HEK293 (cell line): ENCODE results near the gene SCFD2.

ENCODE experiments used
- CTCF ChIA-PET: fragments of 350-600 bp; formaldehyde crosslinking; extraction: SDS; loops from one replicate; lab custom pipeline; 2021; ENCODE audit warnings: antibody characterized with exemption; lab: Yijun Ruan, JAX
- POLR2A ChIA-PET: fragments of 300-600 bp; formaldehyde crosslinking; extraction: SDS; loops from one replicate; lab custom pipeline; 2020; ENCODE audit warnings: antibody characterized with exemption, inconsistent platforms; lab: Yijun Ruan, JAX
- H3K27ac ChIP-seq: fragments of 200-500 bp; sonication (Bioruptor generic); 2 replicates; pipeline ENCODE4 v1.5.1; 2014; ENCODE audit warnings: low read depth, low read length, control low read depth, inconsistent platforms; ENCODE audit errors: extremely low read depth
- H3K36me3 ChIP-seq, 2 experiments: fragments of 200-500 bp in 1 of 2; sonication (Bioruptor generic) in 1 of 2; 1 replicate in 1 of 2; 2 replicates in 1 of 2; pipeline ENCODE4 v1.5.1; 2014 to 2017; ENCODE audit warnings: inconsistent platforms in 2 of 2, low read length in 2 of 2; ENCODE audit not compliant: control insufficient read depth in 2 of 2, insufficient read depth in 1 of 2
- H3K4me1 ChIP-seq: fragments of 200-500 bp; sonication (Bioruptor generic); 2 replicates; pipeline ENCODE4 v1.5.1; 2014; ENCODE audit warnings: mild to moderate bottlenecking, low read length, inconsistent platforms; ENCODE audit not compliant: control insufficient read depth, insufficient read depth
- H3K4me3 ChIP-seq: 2 replicates; pipeline ENCODE4 v1.5.1; 2011; ENCODE audit warnings: low read depth, mild to moderate bottlenecking, control low read depth, low read length, moderate library complexity
- H3K9me3 ChIP-seq: fragments of 200-500 bp; sonication (Bioruptor generic); 2 replicates; pipeline ENCODE4 v1.5.1; 2014; ENCODE audit warnings: low read depth, low read length, inconsistent platforms; ENCODE audit not compliant: control insufficient read depth, insufficient read depth
- GFI1B ChIP-seq: fragments of 450-650 bp; formaldehyde crosslinking; IDR thresholded peaks from 2 replicates; pipeline ENCODE4 v1.5.1; 2016; ENCODE audit warnings: missing biosample characterization, missing genetic modification characterization
- OVOL3 ChIP-seq: fragments of 450-650 bp; formaldehyde crosslinking; IDR thresholded peaks from 2 replicates; pipeline ENCODE4 v1.5.1; 2016; ENCODE audit warnings: missing biosample characterization, missing genetic modification characterization
- PRDM1 ChIP-seq: fragments of 450-650 bp; formaldehyde crosslinking; IDR thresholded peaks from 2 replicates; pipeline ENCODE4; 2016; ENCODE audit warnings: missing biosample characterization, missing genetic modification characterization
- SP2 ChIP-seq: fragments of 450-650 bp; formaldehyde crosslinking; IDR thresholded peaks from 2 replicates; pipeline ENCODE4 v1.5.1; 2016; ENCODE audit warnings: missing biosample characterization, missing genetic modification characterization
- TCF7L2 ChIP-seq: IDR thresholded peaks from 2 replicates; pipeline ENCODE4 v1.6.1; 2011; ENCODE audit warnings: low read depth, mild to moderate bottlenecking, inconsistent platforms, low read length, moderate library complexity, borderline replicate concordance
- ZBTB7A ChIP-seq: fragments of 450-650 bp; formaldehyde crosslinking; IDR thresholded peaks from 2 replicates; pipeline ENCODE4 v1.5.1; 2016; ENCODE audit warnings: low read depth, missing biosample characterization, missing genetic modification characterization
- ZFP41 ChIP-seq: fragments of 450-650 bp; formaldehyde crosslinking; IDR thresholded peaks from 2 replicates; pipeline ENCODE4 v1.5.1; 2016; ENCODE audit warnings: missing biosample characterization, missing genetic modification characterization, borderline replicate concordance
- ZNF114 ChIP-seq: fragments of 450-650 bp; formaldehyde crosslinking; IDR thresholded peaks from 2 replicates; pipeline ENCODE4 v1.5.0; 2017; ENCODE audit warnings: missing biosample characterization, missing genetic modification characterization
- ZNF132 ChIP-seq: fragments of 450-650 bp; formaldehyde crosslinking; IDR thresholded peaks from 2 replicates; pipeline ENCODE4 v1.5.1; 2017; ENCODE audit warnings: missing biosample characterization, missing genetic modification characterization, borderline replicate concordance
- ZNF133 ChIP-seq: fragments of 450-650 bp; formaldehyde crosslinking; IDR thresholded peaks from 2 replicates; pipeline ENCODE4 v1.5.1; 2016; ENCODE audit warnings: missing biosample characterization, missing genetic modification characterization
- ZNF138 ChIP-seq: fragments of 450-650 bp; formaldehyde crosslinking; IDR thresholded peaks from 2 replicates; pipeline ENCODE4 v1.5.1; 2016; ENCODE audit warnings: missing biosample characterization, missing genetic modification characterization, borderline replicate concordance
- ZNF157 ChIP-seq: fragments of 450-650 bp; formaldehyde crosslinking; IDR thresholded peaks from 2 replicates; pipeline ENCODE4 v1.5.1; 2016; ENCODE audit warnings: missing biosample characterization, missing genetic modification characterization
- ZNF274 ChIP-seq, 2 experiments: fragments of 200-500 bp in 1 of 2; fragments of 450-650 bp in 1 of 2; sonication (Bioruptor generic) in 1 of 2; formaldehyde crosslinking in 1 of 2; IDR thresholded peaks; 2 replicates each; pipeline versions ENCODE4 v1.5.1 to v1.6.1; 2014 to 2016; ENCODE audit warnings: borderline replicate concordance in 1 of 2, inconsistent platforms in 1 of 2, low read length in 1 of 2, missing biosample characterization in 1 of 2, missing genetic modification characterization in 1 of 2
- ZNF366 ChIP-seq: fragments of 450-650 bp; formaldehyde crosslinking; conservative IDR thresholded peaks from 2 replicates; pipeline ENCODE4 v1.5.1; 2016; ENCODE audit warnings: missing biosample characterization, missing genetic modification characterization
- ZNF426 ChIP-seq: fragments of 450-650 bp; formaldehyde crosslinking; IDR thresholded peaks from 2 replicates; pipeline ENCODE4 v1.5.1; 2017; ENCODE audit warnings: missing biosample characterization, missing genetic modification characterization, mild to moderate bottlenecking, inconsistent platforms, moderate library complexity
- ZNF510 ChIP-seq: fragments of 450-650 bp; formaldehyde crosslinking; IDR thresholded peaks from 2 replicates; pipeline ENCODE4 v1.5.1; 2018; ENCODE audit warnings: mild to moderate bottlenecking, missing genetic modification characterization, missing biosample characterization; ENCODE audit not compliant: insufficient replicate concordance
- ZNF521 ChIP-seq: fragments of 450-650 bp; formaldehyde crosslinking; IDR thresholded peaks from 2 replicates; pipeline ENCODE4 v1.5.1; 2017; ENCODE audit warnings: missing biosample characterization, mild to moderate bottlenecking, missing genetic modification characterization
- ZNF623 ChIP-seq: fragments of 450-650 bp; formaldehyde crosslinking; IDR thresholded peaks from 2 replicates; pipeline ENCODE4 v1.5.1; 2016; ENCODE audit warnings: missing biosample characterization, missing genetic modification characterization
- ZNF785 ChIP-seq: fragments of 450-650 bp; formaldehyde crosslinking; IDR thresholded peaks from 2 replicates; pipeline ENCODE4 v1.5.1; 2016; ENCODE audit warnings: missing biosample characterization, missing genetic modification characterization
- ZNF843 ChIP-seq: fragments of 450-650 bp; formaldehyde crosslinking; IDR thresholded peaks from 2 replicates; pipeline ENCODE4 v1.5.1; 2016; ENCODE audit warnings: missing biosample characterization, missing genetic modification characterization
- ZSCAN16 ChIP-seq: fragments of 450-650 bp; formaldehyde crosslinking; IDR thresholded peaks from 2 replicates; pipeline ENCODE4 v1.5.1; 2016; ENCODE audit warnings: missing biosample characterization, missing genetic modification characterization
- ZSCAN23 ChIP-seq: fragments of 450-650 bp; formaldehyde crosslinking; IDR thresholded peaks from 2 replicates; pipeline ENCODE4 v1.5.1; 2016; ENCODE audit warnings: missing biosample characterization, missing genetic modification characterization
- TF ChIP-seq, protein P1 (sequence below): fragments of 450-650 bp; formaldehyde crosslinking; IDR thresholded peaks from 2 replicates; pipeline ENCODE4 v1.5.1; 2016; ENCODE audit warnings: missing biosample characterization, missing genetic modification characterization, low read depth
- TF ChIP-seq, protein P2 (sequence below): fragments of 450-650 bp; formaldehyde crosslinking; IDR thresholded peaks from 2 replicates; pipeline ENCODE4 v1.5.1; 2016; ENCODE audit warnings: missing biosample characterization, missing genetic modification characterization
- TF ChIP-seq, protein P3 (sequence below): fragments of 450-650 bp; formaldehyde crosslinking; IDR thresholded peaks from 2 replicates; pipeline ENCODE4 v1.5.1; 2016; ENCODE audit warnings: missing biosample characterization, missing genetic modification characterization, borderline replicate concordance
- TF ChIP-seq, protein P4 (sequence below): fragments of 450-650 bp; formaldehyde crosslinking; IDR thresholded peaks from 2 replicates; pipeline ENCODE4 v1.5.1; 2016; ENCODE audit warnings: missing biosample characterization, missing genetic modification characterization
- TF ChIP-seq, protein P5 (sequence below): fragments of 450-650 bp; formaldehyde crosslinking; IDR thresholded peaks from 2 replicates; pipeline ENCODE4 v1.5.1; 2016; ENCODE audit warnings: missing biosample characterization, missing genetic modification characterization

The SCFD2 gene

DNA sequence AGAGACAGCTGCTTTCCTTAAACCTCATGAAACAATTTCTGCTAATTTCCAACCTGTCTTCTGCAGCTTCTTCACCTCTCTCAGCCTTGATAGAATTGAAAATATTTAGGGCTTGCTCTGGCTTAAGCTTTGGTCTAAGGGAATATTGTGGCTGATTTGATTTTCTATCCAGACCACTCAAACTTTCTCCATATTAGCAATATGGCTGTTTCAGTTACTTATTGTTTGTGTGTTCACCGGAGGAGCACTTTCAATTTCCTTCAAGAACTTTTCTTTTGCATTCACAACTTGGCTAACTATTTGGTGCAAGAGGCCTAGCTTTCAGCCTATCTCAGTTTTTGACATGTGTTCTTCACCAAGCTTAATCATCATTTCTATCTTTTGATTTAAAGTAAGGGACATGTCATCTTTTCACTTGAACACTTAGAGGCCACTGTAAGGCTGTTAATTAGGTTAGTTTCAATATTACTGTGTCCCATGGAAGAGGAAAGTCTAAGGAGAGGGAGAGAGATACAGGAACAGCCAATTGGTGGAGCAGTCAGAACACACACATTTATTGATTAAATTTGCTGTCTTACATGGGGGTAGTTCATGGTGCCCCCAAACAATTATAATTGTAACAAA is 290.6 kb downstream of the SCFD2 start:
- Histone ChIP-seq H3K9me3 (no peaks in the 10 kb centered on the region), H3K4me1 (no peaks in the 10 kb centered on the region), H3K4me3 (no peak overlapping the region), H3K36me3 (no peaks in the 10 kb centered on the region), H3K27ac (no peak overlapping the region)
- ChIA-PET POLR2A (no interaction called here), CTCF (no interaction called here)
- TF ChIP-seq, protein P1, sequence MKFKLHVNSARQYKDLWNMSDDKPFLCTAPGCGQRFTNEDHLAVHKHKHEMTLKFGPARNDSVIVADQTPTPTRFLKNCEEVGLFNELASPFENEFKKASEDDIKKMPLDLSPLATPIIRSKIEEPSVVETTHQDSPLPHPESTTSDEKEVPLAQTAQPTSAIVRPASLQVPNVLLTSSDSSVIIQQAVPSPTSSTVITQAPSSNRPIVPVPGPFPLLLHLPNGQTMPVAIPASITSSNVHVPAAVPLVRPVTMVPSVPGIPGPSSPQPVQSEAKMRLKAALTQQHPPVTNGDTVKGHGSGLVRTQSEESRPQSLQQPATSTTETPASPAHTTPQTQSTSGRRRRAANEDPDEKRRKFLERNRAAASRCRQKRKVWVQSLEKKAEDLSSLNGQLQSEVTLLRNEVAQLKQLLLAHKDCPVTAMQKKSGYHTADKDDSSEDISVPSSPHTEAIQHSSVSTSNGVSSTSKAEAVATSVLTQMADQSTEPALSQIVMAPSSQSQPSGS (tag by site-specific recombination), result no peak
- TF ChIP-seq ZNF114 (tag by site-specific recombination), result no peak
- no peak for TF ChIP-seq GFI1B (tag by site-specific recombination)
- TF ChIP-seq ZNF133 (tag by site-specific recombination), result no peak
- no peak for TF ChIP-seq ZNF366 (tag by site-specific recombination)
- TF ChIP-seq ZNF785 (tag by site-specific recombination), result no peak
- no peak for TF ChIP-seq ZNF138 (tag by site-specific recombination)
- no peak for TF ChIP-seq ZNF623
- TF ChIP-seq ZNF132 (tag by site-specific recombination), result no peak
- TF ChIP-seq ZNF426 (tag by site-specific recombination), result no peak
- no peak for TF ChIP-seq ZNF843 (tag by site-specific recombination)

DNA sequence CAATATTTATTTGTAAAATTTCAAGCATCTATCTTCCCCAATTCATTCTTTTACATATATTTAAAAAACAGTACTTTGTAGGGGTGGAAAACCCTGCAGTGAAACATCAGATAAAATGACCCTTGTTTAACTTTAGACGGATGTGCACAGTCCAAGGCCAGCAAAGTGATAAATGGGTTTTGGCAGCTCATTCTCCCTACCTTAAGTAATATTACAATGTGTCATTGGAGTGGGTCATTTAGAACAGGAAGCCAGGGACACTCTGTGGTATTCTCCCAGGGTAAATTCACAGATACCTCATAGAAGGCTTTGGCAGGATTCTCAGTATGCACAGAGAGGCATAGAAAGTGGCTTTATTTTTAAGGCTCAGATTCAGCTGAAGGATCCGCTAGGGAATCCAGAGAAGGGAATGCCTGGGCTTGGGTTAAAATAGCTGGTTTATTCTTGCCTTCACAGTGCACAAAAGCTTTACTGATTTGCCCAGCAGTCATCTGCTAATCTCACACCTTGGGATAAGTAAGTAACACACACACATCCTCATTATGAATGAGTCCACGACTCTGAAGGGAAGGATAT is 297.0 kb downstream of the SCFD2 start:
- Histone ChIP-seq H3K9me3 (no peaks in the 10 kb centered on the region), H3K4me1 (no peaks in the 10 kb centered on the region), H3K4me3 (no peak overlapping the region), H3K27ac (no peak overlapping the region), H3K36me3 (no peaks in the 10 kb centered on the region)
- no peak for TF ChIP-seq ZSCAN16 (tag by site-specific recombination)
- no peak for TF ChIP-seq TCF7L2
- no peak for TF ChIP-seq ZFP41 (tag by site-specific recombination)
- TF ChIP-seq GFI1B (tag by site-specific recombination), result no peak
- TF ChIP-seq ZSCAN23, result no peak
- no peak for TF ChIP-seq PRDM1 (tag by site-specific recombination)
- TF ChIP-seq ZNF274 (IDR thresholded peaks at IDR 0.05; ENCODE audit: low read length), result no peak
- TF ChIP-seq ZNF274 (tag by site-specific recombination; IDR thresholded peaks at IDR 0.05; ENCODE audit: borderline replicate concordance), result no peak
- TF ChIP-seq OVOL3 (tag by site-specific recombination), result no peak
- TF ChIP-seq ZNF157 (tag by site-specific recombination), result no peak
- TF ChIP-seq ZNF521, result no peak
- TF ChIP-seq, protein P2, sequence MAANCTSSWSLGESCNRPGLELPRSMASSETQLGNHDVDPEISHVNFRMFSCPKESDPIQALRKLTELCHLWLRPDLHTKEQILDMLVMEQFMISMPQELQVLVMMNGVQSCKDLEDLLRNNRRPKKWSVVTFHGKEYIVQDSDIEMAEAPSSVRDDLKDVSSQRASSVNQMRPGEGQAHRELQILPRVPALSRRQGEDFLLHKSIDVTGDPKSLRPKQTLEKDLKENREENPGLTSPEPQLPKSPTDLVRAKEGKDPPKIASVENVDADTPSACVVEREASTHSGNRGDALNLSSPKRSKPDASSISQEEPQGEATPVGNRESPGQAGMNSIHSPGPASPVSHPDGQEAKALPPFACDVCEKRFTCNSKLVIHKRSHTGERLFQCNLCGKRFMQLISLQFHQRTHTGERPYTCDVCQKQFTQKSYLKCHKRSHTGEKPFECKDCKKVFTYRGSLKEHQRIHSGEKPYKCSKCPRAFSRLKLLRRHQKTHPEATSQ (tag by site-specific recombination), result no peak
- TF ChIP-seq ZNF510 (tag by site-specific recombination), result no peak
- TF ChIP-seq, protein P3, sequence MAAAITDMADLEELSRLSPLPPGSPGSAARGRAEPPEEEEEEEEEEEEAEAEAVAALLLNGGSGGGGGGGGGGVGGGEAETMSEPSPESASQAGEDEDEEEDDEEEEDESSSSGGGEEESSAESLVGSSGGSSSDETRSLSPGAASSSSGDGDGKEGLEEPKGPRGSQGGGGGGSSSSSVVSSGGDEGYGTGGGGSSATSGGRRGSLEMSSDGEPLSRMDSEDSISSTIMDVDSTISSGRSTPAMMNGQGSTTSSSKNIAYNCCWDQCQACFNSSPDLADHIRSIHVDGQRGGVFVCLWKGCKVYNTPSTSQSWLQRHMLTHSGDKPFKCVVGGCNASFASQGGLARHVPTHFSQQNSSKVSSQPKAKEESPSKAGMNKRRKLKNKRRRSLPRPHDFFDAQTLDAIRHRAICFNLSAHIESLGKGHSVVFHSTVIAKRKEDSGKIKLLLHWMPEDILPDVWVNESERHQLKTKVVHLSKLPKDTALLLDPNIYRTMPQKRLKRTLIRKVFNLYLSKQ (tag by site-specific recombination), result no peak
- TF ChIP-seq SP2 (tag by site-specific recombination), result no peak
- no peak for TF ChIP-seq ZBTB7A (tag by site-specific recombination)
- TF ChIP-seq, protein P4, sequence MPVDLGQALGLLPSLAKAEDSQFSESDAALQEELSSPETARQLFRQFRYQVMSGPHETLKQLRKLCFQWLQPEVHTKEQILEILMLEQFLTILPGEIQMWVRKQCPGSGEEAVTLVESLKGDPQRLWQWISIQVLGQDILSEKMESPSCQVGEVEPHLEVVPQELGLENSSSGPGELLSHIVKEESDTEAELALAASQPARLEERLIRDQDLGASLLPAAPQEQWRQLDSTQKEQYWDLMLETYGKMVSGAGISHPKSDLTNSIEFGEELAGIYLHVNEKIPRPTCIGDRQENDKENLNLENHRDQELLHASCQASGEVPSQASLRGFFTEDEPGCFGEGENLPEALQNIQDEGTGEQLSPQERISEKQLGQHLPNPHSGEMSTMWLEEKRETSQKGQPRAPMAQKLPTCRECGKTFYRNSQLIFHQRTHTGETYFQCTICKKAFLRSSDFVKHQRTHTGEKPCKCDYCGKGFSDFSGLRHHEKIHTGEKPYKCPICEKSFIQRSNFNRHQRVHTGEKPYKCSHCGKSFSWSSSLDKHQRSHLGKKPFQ, result no peak
- TF ChIP-seq, protein P5, sequence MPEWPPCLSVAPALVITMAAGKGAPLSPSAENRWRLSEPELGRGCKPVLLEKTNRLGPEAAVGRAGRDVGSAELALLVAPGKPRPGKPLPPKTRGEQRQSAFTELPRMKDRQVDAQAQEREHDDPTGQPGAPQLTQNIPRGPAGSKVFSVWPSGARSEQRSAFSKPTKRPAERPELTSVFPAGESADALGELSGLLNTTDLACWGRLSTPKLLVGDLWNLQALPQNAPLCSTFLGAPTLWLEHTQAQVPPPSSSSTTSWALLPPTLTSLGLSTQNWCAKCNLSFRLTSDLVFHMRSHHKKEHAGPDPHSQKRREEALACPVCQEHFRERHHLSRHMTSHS, result no peak
- ChIA-PET POLR2A (no interaction called here), CTCF (no interaction called here)
